RWPE1 (cell line): Measurements from ENCODE around the gene CALY.

ENCODE experiments used
- CTCF ChIA-PET: fragments of 350-600 bp; sonication (Branson Sonifier 250); formaldehyde crosslinking; extraction: SDS; loops from one replicate; lab custom pipeline; 2021; lab: Yijun Ruan, JAX
- POLR2A ChIA-PET: fragments of 400-600 bp; formaldehyde crosslinking; extraction: SDS; loops from one replicate; lab custom pipeline; 2020; ENCODE audit warnings: antibody characterized with exemption; ENCODE audit not compliant: low non-redundant PET; lab: Yijun Ruan, JAX
- DNase-seq: peaks from one replicate; pipeline ENCODE4 v3.0.0; 2012; ENCODE audit warnings: low spot score
- H3K27ac ChIP-seq: fragments of 450-650 bp; 2 replicates; pipeline ENCODE4 v1.5.1; 2017
- TF ChIP-seq, protein P1 (sequence below): fragments of 450-650 bp; conservative IDR thresholded peaks from 2 replicates; pipeline ENCODE4 v1.5.1; 2017; ENCODE audit warnings: low read depth, mild to moderate bottlenecking

The CALY gene

DNA sequence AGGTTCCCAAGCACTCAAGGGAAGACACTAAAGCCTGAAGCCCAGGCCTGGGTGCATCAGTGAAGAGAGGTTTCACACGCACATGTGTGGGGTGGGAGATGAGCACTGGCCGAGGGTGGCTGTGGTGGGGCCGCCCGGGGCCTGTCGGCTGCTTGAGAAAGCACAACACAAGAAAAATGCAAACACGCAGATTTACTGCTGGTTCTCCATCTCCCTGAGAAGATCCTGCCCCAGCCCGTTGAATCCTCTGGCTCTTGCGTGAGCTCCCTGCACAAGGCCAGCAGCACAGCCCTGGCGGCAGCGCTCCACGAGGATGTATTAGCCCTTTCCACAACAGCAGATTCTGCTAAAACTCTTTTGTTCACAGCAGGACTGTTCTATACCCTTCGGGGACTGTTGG, 21.8 kb downstream of the CALY start:
- CTCF ChIA-PET, result interaction anchor here (1.3 kb wide), 1 partner anchor 15 kb away, joined by 11 read pairs; no protein-coding TSS in a partner anchor
- POLR2A ChIA-PET, result no interaction called here
- DNase-seq, result no peak
- 0 out of 2 replicates have a peak overlapping the region, but pooled peaks have one; percentile 7 for H3K27ac ChIP-seq
- TF ChIP-seq, protein P1, sequence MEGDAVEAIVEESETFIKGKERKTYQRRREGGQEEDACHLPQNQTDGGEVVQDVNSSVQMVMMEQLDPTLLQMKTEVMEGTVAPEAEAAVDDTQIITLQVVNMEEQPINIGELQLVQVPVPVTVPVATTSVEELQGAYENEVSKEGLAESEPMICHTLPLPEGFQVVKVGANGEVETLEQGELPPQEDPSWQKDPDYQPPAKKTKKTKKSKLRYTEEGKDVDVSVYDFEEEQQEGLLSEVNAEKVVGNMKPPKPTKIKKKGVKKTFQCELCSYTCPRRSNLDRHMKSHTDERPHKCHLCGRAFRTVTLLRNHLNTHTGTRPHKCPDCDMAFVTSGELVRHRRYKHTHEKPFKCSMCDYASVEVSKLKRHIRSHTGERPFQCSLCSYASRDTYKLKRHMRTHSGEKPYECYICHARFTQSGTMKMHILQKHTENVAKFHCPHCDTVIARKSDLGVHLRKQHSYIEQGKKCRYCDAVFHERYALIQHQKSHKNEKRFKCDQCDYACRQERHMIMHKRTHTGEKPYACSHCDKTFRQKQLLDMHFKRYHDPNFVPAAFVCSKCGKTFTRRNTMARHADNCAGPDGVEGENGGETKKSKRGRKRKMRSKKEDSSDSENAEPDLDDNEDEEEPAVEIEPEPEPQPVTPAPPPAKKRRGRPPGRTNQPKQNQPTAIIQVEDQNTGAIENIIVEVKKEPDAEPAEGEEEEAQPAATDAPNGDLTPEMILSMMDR, result no peak

DNA sequence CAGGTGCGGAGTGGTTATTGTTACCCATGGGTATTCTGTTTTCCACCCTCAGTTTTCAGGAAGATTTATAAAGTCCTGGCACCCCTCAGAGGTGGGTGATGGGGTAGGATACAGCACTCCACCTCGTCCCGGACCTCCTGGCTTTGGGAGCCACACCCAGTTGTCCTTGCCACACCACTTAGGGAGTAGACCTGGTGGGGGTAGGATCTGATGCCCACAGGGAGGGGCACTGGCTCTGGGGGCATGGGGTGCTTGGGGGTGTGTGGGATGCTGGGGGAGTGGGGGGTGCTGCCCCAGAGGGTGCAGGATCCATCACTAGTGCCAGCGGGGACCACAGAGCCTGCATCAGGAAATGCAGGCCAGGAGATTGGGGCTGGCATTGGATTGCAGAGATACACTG, 23.5 kb downstream of the CALY start:
- DNase-seq, result no peak
- H3K27ac ChIP-seq, result no peak overlapping the region
- ChIA-PET CTCF (interaction anchor here (0.7 kb wide), 1 partner anchor 65 kb away, joined by 4 read pairs; no protein-coding TSS in a partner anchor), POLR2A (no interaction called here)
- TF ChIP-seq, protein P1, result no peak

DNA sequence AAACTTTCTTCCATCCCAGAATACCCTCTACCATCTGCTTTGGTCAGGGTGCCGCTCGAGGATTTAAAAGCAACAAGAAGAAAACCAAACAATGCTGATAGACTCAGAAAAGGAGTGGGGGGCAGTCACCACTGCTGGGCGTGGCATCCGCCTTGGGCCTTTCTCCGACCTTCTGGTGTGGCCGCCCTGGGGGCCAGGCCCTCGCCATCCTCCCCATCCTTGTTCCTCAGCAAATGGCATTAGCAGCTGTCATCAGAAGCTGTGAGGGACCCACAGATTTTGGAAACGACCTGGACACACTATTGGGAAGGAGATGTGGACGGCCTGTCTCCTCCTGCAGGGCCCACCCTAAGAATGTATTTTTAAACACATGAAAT, 23.9 kb downstream of the CALY start:
- H3K27ac ChIP-seq, result no peak overlapping the region
- no peak for DNase-seq
- TF ChIP-seq, protein P1, result no peak
- CTCF ChIA-PET, result no interaction called here
- POLR2A ChIA-PET, result no interaction called here

DNA sequence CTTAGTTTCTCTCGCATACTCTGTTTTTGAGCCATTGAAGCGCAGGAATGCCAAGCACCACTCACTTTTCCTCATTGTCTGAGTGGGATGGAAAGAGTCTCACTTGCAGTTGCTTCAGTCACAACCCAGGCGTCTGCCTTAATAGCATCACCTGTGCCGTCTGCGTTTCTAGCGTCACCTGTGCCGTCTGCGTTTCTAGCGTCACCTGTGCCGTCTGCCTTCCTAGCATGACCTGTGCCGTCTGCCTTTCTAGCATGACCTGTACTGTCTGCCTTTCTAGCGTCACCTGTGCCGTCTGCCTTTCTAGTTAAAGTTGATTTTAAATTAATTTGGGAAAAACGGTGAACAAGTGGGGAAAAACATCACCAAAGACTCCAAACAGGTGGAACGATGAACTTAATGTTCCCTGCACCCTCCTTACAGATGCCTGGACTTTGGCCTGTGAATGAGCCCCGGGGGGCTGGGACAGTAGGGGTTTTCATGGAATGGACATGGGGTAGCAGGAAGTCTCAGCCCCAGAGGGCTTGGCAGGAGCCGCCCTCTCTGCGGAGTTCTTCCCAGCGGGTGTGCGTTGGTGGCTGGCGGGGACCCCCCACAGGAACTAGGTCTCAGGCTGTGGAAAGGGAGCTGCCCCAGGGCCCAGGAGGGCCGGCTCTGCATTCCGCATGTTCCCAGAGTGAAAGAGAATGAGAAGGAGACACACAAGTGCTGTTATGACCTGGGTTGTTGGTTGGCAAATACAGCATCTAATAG, 24.5 kb downstream of the CALY start:
- DNase-seq, result no peak
- ChIA-PET CTCF (interaction anchor here (1.4 kb wide), 1 partner anchor 18 kb away, joined by 8 read pairs; no protein-coding TSS in a partner anchor), POLR2A (no interaction called here)
- H3K27ac ChIP-seq, result no peak overlapping the region
- TF ChIP-seq, protein P1, result no peak

DNA sequence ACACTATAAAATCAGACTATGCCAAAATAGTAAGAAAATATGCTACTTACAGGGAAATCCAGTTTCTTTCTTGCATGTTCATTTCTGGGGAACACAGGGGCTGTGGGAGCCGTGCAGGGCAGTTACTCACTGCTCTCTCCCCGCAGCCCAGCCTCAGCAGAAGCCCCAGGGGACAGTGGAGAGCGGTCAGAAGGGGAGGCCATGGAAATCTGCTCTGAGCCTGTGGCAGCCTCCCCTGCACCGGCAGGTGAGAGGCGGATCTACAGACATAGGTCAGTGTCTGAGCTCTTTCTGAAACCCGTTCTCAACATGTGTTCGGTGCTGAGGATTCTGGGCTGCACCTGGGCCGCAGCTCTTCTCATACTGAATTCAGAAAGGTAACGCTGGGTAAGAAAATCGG, 25.1 kb downstream of the CALY start:
- no peak overlapping the region for H3K27ac ChIP-seq
- ChIA-PET CTCF (interaction anchor here (1.4 kb wide), 1 partner anchor 18 kb away, joined by 8 read pairs; no protein-coding TSS in a partner anchor), POLR2A (no interaction called here)
- TF ChIP-seq, protein P1, result no peak
- DNase-seq, result no peak

DNA sequence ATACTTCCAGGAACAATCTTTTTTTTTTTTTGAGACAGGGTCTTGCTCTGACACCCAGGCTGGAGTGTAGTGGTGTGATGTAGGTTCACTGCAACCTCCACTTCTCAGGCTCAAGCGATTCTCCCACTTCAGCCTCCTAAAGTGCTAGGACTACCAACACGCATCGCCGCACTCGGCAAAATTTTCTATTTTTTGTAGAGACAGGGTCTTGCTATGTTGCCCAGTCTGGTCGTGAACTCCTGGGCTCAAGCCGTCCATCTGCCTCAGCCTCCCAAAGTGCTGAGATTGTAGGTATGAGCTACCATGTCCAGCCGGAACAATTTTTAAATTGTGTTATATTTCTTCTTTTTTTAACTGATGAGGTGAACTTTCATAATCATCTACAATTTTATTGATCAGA, 25.9 kb downstream of the CALY start:
- CTCF ChIA-PET, result no interaction called here
- no peak overlapping the region for H3K27ac ChIP-seq
- DNase-seq, result no peak
- TF ChIP-seq, protein P1, result no peak
- POLR2A ChIA-PET, result no interaction called here
